GOT3 (cell line): Measurements from ENCODE around the gene MTARC2.

Experiments
- DNase-seq: peaks from one replicate; lab custom pipeline; 2025; ENCODE audit warnings: mixed read lengths; lab: John Stamatoyannopoulos, UW

MTARC2 gene

DNA sequence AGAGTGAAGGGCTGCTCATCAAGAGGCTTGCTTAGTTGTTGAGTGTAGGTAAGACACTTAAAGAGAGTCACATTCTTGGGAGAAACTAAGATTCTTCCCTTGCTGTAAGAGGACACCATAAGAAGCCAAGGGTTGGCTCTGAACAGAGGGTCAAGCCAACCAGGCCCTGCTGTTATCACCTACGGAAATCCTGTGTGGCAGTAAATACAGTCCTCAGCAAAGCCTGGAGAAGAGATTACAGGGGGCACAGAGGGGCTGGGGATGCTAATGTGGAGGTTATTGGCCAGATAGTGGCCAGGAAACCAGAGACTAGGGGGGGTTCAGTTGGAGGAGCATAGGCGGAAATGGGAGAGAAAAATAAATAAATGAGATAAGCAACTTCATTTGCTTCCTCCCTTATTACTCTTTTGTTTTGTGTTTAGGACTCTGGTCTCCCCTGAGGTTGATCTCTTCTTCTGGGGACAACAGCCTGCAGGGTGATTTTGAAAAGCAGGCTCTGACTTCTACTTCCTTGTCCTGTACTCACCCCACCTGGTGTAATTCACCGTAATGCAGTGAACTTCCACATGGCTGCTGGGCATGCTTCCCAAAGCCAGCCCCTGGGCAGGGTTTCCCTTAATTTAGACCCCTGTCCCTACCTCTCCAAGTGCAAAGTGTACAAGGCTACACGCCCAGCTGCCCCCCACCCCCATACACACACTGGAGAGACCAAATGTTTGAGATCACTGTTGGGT lies 79.5 kb downstream of the MTARC2 start:
- no peak for DNase-seq

DNA sequence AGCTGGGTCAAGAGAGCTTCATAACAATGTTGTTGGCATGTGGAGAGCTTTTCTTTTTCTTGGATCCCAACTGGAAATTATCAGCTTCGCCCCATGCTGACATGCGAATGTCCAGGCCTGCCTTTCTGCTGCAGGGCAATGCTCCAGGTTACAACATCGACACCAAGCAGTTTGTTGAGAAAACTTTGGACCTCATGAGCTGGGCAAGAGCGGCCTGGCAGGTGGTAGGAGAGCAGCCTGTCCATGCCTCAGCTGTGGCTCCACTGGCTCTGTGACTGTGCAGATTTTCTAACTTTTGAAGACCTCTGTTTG lies 80.0 kb downstream of the MTARC2 start:
- no peak for DNase-seq

DNA sequence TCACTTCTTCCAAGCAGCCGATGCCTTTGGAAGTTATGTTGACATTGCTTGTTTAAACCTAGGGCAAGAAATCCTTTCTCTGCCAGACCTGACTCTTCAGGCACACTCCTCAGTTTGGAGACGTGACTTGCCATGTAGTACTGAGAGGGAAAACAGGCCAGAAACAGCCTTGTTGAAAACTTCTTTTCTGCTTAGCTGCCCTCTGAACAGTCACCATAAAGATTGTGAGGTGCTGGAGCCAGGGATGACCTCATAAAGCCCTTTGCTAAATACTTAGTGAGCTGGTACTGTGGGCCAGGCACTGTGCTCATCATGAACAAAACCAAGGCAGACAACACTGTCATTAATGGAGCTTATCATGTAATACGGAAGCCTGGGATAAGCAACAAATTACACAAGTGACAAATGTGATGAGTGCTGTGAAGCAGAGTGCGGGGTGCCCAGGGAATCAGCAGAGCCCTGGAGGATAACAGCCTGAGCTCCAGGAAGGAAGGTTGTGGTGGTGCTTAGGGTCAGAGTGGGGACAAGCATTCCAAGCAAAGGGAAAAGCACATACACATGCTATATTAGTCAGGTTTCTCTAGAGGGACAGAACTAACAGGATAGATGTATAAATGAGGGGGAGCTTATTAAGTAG lies 80.9 kb downstream of the MTARC2 start:
- DNase-seq = no peak

DNA sequence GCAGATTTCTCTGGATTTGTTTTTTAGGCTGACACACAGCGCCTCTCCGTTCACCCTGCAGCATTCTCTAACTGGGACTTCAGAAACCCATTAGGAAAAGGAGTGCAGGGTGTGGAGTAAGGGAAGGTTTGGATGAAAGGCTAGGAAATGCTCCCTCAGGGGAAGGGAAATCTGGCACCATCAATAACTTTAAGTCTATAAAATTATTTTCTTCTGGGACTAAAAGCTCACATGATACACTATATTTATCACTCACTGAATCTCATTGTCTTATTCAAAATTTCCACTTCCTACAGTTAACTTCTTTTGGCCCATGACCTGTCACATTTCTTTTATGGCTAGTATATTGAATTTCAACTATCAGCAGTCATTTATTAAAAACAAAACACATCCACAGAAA lies 85.3 kb downstream of the MTARC2 start:
- DNase-seq = no peak
